GM21447 (cell line): ENCODE results near the gene SERTAD3.

ENCODE experiments used
- ATAC-seq: cut with Tn5 transposase; IDR thresholded peaks from one replicate; pipeline ENCODE4 v1.9.1; 2021; ENCODE audit not compliant: unreplicated experiment

The SERTAD3 gene

DNA sequence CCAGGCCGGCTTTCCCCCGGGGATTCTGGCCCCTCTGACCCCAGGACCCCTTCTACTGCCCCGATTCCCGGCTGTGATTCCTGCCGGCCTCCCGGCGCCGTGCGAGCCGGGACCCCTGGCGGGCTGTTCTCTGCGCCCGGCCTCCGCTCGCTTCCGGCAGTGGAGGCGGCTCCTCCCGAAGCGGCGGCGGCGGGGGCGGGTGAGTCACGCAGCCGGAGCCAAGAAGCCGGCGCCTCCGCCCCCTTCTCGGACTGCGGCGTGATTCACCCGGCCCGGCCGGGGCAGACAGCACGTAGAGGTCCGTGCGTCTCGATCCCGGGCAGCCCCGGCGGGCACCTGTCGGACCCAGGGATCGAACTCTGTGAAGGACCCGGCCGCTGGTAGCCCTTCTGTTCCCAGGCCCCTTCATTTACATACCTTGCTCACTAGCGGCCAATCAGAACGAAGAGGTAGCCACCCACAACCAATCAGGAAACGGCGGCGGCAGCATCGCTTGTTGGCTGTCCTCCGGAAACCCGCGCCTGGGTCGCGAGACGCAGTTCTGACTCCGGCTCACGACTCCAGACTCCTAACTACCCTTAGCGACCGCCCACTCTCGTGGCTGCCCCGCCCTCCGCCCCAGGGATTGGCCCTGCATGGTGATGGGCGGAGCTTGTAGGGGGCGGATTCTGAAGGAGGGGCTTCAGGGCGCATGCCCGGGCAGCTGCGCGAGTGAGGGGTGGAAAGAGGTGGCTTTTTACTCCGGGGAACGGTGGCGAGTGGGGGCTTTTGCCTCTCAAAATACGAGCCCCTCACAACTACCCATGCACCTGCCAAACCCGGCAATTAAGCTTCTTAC, 18.5 kb downstream of the SERTAD3 start, which contains the start of gene SERTAD1:
TSS of gene SERTAD1 (minus strand) at position 543 of the 838 bp plus-strand sequence. CDS start 2,446 bp downstream, outside the sequence.
- ATAC-seq: peak; percentile 72

DNA sequence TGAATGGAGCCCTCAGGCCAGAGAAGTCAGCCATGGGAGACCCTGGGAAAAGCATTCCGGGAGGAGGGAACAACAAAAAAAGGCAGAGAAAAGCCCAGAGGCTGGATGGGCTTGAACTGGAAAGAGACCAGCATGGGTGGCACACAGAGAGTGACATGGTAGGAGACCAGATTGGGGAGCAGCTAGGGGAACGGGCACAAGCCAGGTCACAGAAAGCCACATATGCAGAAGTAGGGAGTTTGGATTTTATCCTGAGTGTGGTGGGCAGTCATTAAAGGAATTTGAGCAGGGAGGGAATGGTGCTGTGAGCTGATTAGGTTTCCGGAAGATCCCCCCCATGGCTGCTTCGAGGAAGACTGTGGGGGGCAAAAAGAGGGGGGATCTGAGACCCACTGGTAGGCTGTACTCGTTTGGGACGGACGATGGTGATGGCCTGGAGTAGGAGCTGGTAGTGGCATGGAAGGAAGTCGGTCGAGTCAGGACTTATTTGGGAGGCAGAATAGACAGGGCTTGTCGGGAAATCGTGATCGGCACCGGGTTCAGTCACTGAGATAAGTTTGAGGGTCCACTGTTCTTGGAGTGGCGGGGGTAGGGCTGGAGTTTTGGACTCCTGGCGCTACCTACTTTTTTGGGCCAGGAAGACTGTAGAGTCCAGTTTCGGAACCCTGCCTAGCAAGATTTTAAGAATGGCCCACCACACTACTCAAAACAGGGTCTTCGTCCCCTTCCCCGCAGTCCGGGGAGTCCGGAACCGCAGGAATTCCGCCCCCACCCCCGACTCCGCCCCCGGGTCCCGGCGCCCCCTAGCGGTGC, 19.3 kb downstream of the SERTAD3 start:
- no peak for ATAC-seq

DNA sequence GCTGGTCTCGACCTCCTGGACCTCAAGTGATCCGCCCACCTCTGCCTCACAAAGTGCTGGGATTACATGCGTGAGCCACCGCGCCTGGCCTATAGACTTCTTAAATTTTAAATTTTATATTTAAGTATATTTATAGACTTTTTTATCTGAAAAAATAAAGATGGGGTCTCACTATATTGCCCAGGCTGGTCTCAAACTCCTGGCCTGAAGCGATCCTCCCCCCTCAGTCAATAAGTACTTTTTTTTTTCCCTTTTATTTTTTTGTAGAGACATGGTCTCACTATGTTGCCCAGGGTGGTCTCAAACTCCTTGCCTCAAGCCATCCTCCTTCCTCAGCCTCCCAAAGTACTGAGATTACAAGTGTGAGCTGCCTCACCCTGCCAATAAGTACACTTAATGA, 20.2 kb downstream of the SERTAD3 start:
- ATAC-seq: no peak

DNA sequence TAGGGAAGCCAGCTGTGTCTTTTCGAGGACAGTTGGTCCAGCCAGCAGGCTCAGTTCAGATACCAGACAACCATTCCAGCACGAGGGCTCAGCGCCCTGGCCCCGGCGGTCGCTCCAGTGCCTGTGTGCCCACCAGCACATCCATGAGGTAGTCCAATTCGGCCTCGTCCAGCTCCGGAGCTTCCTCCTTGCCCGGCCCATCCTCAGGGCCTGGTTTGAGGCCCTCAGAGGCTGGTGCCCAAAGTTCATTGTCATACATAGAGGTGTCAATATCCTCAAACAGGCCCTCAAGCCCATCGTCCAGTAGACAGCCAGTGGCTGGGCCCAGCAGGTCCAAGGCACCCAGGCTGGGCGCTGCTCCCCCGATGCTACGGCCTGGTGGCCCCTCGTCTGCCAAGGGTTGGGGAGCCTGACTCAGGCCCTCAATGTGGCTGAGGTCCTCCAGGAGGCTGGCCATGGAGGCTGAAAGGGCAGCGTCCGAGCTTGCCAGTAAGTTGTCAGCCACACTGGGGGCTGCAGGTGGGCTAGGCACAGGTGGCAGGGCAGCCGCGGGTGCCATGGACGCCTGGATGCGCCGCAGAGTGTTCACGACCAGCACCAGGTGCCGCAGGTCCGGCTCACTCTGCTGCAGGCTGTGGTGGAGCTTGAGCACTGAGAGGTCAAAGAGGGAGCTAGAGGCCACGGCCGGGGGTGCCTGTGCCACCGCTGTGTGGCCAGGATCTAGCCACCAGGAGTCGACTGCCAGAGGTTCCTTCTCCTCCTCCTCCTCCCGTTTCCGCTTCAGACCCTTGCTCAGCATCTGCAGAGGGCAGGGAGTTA, 21.2 kb downstream of the SERTAD3 start:
- no peak for ATAC-seq

DNA sequence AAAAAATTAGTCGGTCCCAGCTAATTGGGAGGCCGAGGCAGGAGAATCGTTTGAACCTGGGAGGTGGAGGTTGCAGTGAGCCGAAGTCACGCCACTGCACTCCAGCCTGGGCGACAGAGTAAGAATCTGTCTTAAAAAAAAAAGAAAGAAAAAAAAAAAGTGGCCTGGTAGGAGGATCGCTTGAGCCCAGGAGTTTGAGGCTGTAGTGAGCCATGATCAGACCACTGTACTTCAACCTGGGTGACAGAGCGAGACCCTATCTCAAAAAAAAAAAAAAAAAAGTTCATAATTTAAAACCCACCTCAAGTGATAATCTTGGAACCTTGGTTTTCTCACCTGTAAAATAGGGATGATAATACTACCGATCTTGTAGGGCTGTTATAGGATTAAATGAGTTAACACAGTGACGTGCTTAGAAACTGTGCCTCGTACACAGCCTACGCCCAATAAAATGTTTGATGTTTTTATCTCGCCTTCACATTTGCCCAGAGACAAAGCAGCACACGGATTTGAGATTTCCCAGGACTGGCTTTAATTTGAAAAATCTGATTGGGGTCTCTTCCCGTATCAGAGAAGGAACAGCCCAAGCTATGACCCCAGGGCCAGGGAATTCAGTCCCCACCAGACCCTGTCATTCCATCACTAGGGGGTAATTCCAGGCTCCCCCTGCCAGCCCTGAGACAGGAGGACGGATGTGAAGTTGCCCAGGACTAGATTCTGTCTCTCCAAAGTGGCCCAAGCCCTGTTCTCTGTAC, 22.0 kb downstream of the SERTAD3 start:
- ATAC-seq: no peak

DNA sequence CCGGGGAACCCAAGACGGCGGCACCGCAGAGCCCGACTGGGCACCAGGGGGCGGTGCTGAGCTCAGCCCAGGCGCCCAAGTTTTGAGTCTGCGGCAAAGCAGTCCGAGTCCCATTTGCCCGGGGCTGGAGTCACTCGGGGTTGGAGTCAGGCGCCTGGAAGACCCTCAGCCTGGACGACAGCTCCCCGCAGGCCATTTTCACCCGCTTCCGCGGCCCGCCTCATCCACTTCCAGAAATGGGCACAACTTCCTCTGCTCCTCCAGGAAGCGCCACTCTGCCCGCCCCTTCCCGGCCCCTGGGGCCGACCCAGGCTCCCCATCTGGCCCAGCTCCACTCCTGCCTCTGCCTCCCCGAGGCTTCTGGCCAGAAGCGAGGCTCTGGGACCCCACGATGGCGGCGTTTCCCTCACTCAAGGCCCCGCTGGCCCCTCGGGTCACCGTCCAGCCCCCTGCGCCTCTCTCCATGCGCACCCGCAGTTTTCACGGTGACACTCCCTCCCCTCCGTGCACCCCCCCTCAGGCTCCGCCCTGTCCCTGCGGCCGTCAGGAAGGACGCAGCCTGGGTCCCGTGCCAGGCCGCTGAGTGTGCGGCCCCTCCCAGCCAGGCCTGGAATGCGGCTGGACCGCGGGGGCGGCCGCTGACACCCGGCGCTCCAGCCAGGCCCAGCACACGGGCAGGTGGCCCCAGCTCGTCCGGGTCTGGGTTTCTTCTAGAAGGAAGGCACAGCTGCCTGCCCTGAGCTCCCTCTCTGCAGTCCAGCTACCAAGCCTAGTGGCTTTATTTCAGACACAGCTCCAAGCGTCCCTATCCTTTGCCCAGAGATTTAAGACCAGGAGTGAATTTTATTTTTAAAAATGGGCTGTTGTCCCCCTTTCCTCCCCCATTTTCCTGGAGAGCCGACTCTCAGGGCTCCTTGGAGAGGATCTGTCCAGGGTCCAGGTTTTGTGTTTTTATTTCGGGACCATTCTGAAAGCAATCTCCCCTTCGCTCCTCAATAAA, 23.1 kb downstream of the SERTAD3 start:
- ATAC-seq: peak; percentile 37

DNA sequence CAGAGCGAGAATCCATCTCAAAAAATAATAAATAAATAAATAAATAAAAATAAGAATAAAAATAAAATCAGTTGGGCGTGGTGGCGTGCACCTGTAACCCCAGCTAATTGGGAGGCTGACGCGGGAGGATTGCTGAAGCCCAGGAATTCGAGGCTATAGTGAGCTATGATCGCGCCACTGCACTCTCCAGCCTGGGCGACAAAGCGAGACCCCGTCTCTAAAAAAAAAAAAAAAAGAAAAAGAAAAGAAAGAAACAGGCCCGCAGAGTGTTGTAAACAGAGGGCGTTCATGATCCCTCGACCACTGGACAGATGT, 23.7 kb downstream of the SERTAD3 start:
- ATAC-seq: no peak

DNA sequence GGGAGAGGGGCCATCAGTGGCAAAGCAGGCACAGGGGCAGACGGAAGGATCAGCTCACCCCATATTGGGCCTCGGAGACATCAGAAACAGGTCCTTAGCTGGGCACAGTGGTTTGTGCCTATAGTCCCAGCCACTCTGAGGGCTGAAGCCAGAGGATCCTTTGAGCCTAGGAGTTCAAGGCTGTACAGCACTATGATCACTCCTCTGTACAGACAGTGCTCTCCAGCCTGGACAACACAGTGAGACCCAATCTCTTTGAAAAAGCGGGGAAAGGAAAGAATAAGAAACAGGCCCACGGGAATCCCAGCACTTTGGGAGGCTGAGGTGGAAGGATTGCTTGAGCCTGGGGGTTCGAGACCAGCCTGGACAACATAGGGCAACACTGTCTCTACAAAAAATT, 24.4 kb downstream of the SERTAD3 start:
- ATAC-seq: no peak

DNA sequence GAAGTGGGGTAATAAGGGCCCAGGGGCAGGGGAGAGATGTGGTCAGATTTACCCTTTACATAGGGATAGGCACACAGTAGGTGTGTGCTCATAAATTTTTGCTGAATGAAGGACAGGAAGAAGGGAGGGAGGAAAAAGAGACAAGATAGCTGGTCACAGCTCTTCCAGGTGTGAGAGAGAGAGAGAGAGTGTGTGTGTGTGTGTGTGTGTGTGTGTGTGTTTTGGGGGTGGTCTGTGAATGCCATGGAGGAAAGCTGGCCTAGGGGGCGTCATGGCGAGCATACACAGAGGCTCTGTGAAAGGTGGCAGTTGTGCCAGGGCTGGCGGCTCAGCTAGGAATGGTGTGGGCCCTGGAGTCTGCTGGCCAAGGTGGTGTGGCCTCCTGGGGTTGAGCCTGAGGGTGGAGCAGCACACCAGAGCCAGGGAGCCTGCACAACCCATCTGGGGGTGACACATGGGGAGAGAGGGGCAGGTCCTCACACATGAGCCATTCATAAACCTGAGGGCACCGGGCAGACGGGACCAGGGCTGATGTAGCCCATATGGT, 25.0 kb downstream of the SERTAD3 start:
- no peak for ATAC-seq

DNA sequence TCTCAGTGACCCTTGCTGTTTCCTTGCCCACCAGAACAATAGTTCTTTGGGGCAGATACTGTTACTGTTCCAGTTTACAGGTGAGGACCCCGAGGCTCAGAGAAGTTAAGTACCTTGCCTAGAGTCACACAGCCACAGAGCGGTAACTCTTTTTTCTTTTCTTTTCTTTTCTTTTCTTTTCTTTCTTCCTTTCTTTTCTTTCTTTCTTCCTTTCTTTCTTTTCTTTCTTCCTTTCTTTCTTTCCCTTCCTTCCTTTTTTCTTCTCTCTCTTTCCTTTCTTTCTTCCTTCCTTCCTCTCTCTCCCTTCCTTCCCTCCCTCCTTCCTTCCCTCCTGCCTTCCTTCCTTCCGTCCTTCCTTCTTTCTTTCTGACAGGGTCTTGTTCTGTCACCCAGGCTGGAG, 26.1 kb downstream of the SERTAD3 start:
- no peak for ATAC-seq

DNA sequence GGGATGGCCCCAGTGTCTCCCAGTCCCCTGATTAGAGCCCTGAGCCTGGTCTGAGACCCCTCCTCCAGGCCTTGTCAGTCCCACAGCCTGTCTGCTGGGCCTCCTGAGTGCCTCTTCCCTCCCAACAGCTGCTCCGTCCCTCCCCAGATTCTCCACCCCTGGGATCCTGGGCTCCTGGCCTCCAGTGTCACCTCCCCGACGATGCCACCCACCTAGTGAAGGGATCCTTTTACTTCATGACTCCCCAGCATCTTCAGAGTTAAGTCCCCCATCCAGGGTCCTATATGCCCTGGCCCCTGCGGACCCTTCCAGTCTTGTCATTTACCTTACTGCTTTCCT, 26.5 kb downstream of the SERTAD3 start:
- no peak for ATAC-seq

DNA sequence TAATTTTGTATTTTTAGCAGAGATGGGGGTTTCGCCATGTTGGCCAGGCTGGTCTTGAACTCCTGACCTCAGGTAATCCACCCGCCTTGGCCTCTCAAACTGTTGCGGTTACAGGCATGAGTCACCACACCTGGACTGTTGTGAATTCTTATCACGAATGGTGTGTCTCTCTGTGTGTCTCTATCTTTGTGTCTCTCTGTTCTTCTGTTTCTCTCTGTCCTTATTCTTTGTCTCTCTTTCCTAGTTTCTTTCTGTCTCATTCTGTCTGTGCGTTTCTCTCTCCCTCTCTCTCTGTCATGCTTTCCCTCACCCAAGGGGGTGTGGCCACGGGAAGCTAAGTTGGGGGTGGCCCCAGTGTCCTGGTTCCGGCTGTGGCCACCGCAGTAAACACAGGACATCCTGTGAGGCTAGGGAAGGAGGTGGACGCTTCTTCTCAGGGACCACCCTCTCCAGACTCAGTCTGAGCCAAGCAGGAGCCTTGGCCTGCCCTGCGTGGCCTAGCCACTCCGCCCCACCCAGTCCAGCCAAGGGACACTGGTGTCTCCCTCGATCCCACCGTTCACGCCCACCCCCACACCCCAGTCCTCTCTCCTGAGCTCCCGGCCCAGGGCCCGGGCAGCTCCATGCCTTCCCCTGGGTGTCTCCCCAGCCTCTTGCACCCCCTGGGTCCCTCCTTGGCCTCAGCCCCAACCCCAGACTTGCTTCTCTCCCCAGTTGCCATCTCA, 27.1 kb downstream of the SERTAD3 start:
- ATAC-seq: no peak

DNA sequence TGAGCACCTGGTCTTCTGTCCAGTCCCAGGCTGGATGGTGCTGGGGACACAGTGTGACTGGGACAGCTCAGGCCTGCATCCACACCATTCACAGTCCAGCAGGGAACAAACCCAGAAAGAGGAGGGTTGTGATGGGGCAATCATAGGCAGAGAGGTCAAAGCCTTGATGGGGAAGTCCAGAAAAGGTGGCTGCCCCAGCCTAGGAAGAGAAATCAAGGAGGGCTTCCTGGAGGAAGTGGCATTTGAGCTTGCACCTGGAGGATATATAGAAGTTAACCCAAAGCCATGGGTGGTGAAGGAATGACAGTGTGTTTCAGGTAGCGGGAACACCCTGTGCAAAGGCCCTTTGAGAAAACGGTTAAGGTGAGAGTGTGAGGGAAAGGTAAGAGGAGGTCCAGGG, 28.4 kb downstream of the SERTAD3 start:
- ATAC-seq: no peak

DNA sequence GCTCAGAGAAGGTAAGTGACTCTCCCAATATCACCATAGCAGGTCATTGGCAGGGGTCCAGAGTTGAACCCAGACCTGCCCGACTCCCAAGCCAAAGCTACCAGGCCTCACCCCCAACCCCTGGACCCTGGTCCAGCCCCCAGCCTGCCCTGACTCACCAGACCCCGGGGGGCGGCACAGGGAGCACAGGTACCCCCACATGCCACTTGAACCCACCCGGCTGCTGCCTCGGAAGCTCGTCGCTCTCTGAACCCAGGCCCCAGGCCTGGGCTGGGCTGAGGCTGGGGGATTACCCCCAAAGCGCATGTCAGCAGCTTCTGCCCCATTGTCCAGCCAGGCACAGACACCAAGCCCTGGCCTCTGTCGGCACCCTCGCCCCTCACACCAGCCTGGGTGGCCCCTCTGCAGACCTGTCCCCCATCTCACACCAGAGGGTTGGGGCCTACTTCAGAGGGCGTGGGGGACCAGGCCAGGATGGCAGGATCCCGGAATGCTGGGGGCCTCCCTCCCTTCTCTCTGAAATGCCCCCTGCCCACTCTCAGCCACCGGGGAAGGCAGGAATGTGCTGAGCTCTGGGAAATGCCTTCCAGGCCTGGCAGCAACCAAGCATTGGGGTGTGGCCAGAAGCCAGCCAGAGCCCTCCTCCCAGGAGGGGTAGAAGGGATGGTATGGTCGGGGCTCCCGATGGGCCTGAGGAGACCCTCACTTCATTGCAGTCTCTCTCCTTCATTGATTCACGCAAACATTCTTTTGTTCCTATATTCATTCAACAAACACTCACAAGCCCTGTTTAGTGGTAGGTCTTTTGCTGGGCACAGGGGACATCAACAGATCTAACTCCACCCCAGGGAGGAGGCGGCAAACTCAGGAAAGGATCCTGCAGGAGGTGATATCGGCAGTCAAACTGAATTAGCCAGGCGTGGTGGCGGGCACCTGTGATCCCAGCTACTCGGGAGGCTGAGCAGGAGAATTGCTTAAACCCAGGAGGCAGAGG, 29.3 kb downstream of the SERTAD3 start:
- no peak for ATAC-seq

DNA sequence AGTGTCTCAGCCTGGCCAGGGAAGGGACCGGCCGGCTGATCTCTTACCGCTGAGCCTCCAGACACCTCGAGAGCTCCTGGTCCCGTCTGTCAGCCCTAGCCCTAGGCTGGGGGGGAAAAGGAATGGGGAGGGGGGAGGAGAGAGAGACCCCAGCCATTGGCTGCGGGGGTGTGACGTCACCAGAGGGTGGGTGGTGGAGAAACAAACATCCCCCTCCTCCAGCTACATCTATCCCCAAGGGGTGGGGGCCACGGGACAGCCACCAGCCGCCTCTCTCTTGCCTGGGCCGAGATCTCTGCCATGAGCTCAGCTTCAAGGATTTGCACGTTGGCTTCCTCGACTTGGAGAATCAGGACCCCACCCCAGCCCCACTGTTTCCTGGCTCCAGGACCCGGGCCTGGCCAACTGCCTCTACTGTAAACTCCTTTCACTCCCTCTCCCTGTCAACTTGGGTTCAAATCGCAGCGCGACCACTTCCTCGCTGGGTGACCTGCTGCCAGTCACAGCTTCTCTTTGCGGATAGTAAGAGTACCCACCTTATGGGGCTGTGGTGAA, 30.8 kb downstream of the SERTAD3 start, which contains the start of gene PRX:
TSS of gene PRX (minus strand) at position 88 of the 555 bp plus-strand sequence. CDS start 5,446 bp downstream, outside the sequence.
- ATAC-seq: no peak

DNA sequence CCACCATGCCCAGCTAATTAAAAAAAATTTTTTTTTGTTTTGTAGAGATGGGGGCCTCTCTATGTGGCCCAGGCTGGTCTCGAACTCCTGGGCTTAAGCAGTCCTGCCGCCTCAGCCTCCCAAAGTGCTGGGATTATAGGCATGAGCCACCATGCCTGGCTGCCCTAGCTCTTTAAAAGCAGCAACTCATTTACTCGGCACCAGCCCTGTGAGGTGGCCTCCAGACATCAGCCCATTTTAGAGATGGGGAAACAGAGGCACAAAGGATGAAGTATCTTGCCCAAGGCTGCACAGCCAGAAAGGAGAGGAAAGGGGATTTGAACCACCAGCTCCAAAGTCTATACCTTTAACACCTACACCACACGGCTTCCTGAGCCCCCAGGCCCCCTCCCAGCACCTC, 31.3 kb downstream of the SERTAD3 start:
- no peak for ATAC-seq

DNA sequence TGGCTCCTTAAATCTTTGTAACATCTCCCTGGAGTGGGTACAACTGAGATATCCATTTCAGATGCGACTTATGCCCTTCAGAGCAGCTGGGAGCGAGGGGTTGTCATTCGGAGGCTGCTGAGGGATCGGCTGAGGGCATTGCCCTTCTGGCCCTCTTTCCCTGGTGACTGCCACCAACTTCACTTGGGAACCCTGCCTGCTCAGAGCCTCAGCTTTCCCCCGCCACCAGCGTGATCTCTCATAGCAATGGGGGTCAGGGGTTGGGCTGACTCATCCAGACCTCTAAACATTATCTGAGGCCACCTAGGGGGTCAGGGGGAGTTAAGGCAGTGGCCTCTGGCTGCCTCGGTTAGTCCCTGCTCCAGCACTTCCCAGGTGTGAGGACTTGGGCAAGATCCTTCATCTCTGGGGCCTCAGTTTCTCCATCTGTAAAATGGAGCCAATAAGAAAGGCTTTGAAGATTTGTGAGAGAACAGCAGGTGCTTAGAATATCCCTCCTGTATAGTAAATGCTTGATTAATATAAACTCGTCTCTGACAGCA, 32.1 kb downstream of the SERTAD3 start:
- no peak for ATAC-seq
